Measurements from ENCODE around the gene PRDX2.

DNA sequence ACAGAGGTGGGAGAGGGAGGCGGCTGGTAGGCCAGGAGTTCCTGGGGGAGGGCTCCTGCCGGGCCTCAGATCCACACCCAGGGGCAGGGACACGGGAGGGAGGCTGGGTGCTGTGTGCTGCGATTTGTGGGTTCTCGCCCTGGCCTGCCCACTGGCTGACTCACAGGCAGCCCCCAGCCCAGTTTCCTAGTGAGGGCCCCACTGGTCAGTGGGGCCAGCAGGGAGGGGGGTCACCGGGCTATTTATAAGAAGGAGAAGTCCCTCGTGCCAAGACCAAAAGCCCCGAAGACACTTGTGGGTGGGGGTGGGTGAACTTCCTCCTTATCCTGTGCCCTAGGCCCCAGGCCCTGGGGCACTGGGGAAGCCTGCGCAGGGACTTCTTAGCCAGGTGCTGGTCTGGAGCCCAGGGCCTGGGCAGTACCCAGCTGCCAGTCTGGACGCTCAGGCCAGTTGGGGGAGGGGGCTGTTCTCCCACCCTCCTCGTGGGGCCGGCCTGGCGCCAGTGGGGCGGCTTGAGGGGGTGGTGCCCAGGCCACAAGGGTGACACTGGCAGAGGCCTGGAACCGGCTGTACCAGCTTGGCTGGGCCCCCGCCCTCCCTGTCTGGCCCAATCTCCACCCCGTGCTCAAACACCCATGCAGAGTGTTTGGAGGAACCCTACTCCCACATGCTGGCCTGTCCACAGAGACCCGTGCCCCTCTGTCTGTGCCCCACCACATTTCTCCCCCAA is 15.3 kb downstream of the PRDX2 start:
- TF ChIP-seq, protein P1, sequence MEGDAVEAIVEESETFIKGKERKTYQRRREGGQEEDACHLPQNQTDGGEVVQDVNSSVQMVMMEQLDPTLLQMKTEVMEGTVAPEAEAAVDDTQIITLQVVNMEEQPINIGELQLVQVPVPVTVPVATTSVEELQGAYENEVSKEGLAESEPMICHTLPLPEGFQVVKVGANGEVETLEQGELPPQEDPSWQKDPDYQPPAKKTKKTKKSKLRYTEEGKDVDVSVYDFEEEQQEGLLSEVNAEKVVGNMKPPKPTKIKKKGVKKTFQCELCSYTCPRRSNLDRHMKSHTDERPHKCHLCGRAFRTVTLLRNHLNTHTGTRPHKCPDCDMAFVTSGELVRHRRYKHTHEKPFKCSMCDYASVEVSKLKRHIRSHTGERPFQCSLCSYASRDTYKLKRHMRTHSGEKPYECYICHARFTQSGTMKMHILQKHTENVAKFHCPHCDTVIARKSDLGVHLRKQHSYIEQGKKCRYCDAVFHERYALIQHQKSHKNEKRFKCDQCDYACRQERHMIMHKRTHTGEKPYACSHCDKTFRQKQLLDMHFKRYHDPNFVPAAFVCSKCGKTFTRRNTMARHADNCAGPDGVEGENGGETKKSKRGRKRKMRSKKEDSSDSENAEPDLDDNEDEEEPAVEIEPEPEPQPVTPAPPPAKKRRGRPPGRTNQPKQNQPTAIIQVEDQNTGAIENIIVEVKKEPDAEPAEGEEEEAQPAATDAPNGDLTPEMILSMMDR (IDR thresholded peaks at IDR 0.05): no peak
- peak in 2 of 4 donors; percentile 34 to 82 for TF ChIP-seq POLR2A (IDR thresholded peaks at IDR 0.05)
- peak; percentile 39 to 75 for TF ChIP-seq POLR2AphosphoS5 (IDR thresholded peaks at IDR 0.05)

Measured in upper lobe of left lung (tissue), 4 donors.